Activated CD8-positive, alpha-beta memory T cell treated with anti-CD3 and anti-CD28 coated beads, Interleukin-2, amount 50 U/mL, for 4 hours (primary cell): ENCODE data around the gene CHST13.
"Not testable (repeated sequence)": the region's sequence is repeated elsewhere in the genome, so short reads cannot be mapped to it uniquely, and the experiment has no call there.

Source experiments
- DNase-seq: peaks from one replicate; pipeline ENCODE4 v3.0.0-alpha.2; 2020

The CHST13 gene

GRCh38 chr3:126527006-126527405, 3.1 kb downstream of the CHST13 start:
- no peak for DNase-seq

- no peak for DNase-seq
These were observed 3.7 kb downstream of the CHST13 start for GRCh38 chr3:126527455-126528211.

GRCh38 chr3:126528419-126528799, 4.5 kb downstream of the CHST13 start:
- no peak for DNase-seq

GRCh38 chr3:126528800-126529541, 5.0 kb downstream of the CHST13 start:
- no peak for DNase-seq

- DNase-seq = no peak
These were observed 5.7 kb downstream of the CHST13 start for GRCh38 chr3:126529585-126530170.

GRCh38 chr3:126530171-126531050, 6.5 kb downstream of the CHST13 start:
- DNase-seq = no peak

- no peak for DNase-seq
These were observed 7.0 kb downstream of the CHST13 start for GRCh38 chr3:126531051-126531330.

GRCh38 chr3:126533506-126533905, 9.6 kb downstream of the CHST13 start:
- no peak for DNase-seq

- not testable (repeated sequence) for DNase-seq
These were observed 10.8 kb downstream of the CHST13 start for GRCh38 chr3:126534716-126535115.

GRCh38 chr3:126535636-126536035, 11.7 kb downstream of the CHST13 start:
- DNase-seq = peak; percentile 4

GRCh38 chr3:126536126-126536525, 12.2 kb downstream of the CHST13 start:
- peak; percentile 4 for DNase-seq

- peak; percentile 5 for DNase-seq
These were observed 13.3 kb downstream of the CHST13 start for GRCh38 chr3:126537116-126537729.

GRCh38 chr3:126537730-126538281, 13.9 kb downstream of the CHST13 start:
- DNase-seq = peak; percentile 7

GRCh38 chr3:126538316-126538715, 14.4 kb downstream of the CHST13 start:
- DNase-seq = peak; percentile 2

GRCh38 chr3:126538966-126539365, 15.0 kb downstream of the CHST13 start:
- DNase-seq = no peak

GRCh38 chr3:126539558-126540250, 15.7 kb downstream of the CHST13 start:
- no peak for DNase-seq

- no peak for DNase-seq
These were observed 16.4 kb downstream of the CHST13 start for GRCh38 chr3:126540342-126540849.

GRCh38 chr3:126540951-126541627, 17.1 kb downstream of the CHST13 start:
- peak; percentile 2 for DNase-seq

- peak; percentile 8 for DNase-seq
These were observed 17.8 kb downstream of the CHST13 start for GRCh38 chr3:126541628-126542339.
